HG02885 (cell line): ENCODE results near the gene AKAP8L.

Experiments
- ATAC-seq: cut with Tn5 transposase; IDR thresholded peaks from one replicate; pipeline ENCODE4 v1.9.1; 2021; ENCODE audit warnings: mild to moderate bottlenecking; ENCODE audit not compliant: unreplicated experiment, poor library complexity

AKAP8L gene

GRCh38 chr19:15436012-15436825 is 17.4 kb upstream of the AKAP8L start:
- no peak for ATAC-seq

DNA sequence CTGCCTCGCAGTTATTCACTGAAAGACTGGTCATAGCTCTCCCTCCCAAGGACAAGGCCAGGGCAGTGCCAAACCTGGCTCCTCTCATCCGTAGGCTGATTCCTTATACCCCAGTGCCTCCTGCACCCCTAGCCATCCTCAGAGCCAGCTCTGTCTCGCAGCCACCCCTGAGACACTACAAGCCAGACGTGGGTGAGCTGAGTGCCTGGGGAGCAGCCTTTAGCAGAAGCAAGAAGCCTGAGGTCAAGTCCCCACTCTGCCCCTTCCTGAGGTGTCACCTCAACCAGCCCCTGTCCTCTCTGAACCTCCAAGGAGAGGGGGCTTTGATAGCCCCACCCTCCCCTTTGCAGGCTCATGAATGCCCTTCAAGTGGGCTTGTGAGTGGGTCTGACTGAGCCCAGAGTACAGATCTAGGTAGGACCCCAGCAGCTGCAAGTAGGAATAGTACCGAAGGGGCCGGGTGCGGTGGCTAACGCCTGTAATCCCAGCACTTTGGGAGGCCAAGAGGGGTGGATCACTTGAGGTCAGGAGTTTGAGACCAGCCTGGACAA is 14.8 kb upstream of the AKAP8L start:
- no peak for ATAC-seq

DNA sequence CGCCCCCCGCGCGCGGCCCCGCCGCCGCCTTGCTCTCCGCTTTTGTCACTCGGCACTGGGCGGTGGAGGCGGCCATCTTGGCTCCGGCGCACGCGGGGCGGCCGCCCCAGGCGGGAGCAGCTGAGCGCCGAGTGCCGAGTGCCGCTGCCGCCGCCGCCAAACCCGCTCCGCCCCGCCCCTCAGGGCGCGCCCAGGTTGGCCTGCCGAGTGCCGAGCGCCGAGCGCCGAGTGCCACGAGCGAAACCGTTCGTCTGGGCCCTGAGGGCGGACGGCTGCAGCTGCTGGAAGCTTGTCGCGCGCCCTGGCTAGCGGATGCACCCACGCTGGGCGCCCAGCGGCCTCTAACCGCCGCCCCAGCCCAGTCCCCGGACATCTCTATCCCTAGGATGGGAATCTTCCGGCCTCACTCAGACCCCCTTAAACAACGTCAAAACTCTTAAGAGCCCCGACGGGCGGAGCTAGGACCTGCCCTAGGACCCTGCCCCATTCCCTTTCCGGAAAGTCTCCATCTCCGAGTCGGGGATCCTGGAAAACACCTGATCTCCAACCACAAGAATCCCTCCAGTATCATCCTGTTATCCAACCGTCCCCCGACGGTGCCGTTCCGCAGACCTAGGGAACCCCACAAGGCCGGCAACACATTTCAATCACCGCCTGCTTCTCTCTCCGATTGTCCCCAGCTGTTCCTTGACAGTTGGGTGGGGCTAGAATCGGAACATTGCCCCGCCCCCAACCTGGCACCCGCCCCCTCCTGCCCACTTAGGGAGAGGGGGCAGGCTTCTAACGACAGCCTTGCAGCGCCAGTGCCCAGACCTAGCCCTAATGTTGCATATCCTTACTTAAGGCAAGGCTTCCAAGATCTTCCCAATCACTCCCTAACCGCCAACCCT is 14.1 kb upstream of the AKAP8L start:
- peak; percentile 84 for ATAC-seq

- peak; percentile 11 for ATAC-seq
Measured at GRCh38 chr19:15432018-15432494, 13.3 kb upstream of the AKAP8L start.

GRCh38 chr19:15431396-15432017 is 12.7 kb upstream of the AKAP8L start:
- no peak for ATAC-seq

DNA sequence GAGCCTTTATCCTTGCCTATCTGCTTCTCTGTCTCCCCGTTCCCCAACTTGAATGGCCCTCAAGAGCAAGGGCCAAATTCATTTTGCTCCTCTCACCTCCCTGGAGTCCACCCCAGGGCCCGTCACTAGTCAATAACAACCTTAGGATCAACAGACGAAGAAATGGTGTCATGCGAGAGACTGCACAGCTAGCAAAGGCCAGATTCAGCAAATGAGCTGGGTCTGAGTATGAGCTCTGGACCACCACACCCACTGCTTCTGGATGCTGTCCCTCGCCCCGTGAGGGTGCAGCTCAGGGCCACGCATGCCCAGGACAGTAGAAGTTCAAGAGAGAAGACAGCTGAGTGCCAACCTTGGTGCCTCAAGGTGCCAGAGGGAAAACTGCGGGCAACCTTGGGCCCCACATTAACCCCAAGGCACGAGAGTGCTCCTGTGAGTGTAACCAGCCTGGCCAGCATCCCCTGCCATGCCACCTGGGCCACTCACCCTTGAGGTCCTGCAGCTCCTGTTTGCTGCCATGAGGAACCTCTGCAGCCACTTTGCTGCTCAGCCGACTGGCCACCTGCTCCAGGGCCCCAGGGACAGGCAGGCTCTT is 11.8 kb upstream of the AKAP8L start:
- ATAC-seq = no peak

DNA sequence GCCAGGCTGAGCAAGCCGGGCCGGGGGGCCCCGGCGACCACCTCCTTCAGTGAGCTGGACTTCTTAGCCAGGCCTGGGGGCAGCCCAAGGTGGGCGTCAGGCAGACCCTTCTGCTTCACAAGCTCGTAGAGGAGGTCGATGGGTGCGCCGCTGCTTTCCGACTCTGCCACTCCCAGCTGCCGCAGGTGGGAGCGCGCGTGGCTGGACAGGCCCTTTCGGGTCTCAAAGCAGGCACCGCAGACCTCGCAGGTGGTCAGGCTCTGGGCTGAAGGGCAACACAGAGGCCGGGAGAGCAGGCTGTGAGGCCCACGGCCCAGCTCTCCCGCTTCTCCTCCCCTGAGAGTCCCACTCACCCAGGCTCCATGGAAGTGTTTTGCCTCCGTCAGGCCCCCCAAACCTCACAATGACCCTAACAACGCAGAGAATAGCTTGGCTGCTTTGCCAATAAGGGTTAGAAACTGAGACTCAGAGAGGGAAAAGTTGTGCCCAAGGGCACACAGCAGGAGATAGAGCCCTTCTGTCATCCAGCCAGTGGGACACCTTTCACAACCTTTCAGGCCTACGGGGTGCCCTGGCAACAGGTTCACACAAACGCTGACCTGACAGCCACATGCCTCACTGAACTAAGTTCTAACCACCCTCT is 11.2 kb upstream of the AKAP8L start:
- ATAC-seq = no peak

DNA sequence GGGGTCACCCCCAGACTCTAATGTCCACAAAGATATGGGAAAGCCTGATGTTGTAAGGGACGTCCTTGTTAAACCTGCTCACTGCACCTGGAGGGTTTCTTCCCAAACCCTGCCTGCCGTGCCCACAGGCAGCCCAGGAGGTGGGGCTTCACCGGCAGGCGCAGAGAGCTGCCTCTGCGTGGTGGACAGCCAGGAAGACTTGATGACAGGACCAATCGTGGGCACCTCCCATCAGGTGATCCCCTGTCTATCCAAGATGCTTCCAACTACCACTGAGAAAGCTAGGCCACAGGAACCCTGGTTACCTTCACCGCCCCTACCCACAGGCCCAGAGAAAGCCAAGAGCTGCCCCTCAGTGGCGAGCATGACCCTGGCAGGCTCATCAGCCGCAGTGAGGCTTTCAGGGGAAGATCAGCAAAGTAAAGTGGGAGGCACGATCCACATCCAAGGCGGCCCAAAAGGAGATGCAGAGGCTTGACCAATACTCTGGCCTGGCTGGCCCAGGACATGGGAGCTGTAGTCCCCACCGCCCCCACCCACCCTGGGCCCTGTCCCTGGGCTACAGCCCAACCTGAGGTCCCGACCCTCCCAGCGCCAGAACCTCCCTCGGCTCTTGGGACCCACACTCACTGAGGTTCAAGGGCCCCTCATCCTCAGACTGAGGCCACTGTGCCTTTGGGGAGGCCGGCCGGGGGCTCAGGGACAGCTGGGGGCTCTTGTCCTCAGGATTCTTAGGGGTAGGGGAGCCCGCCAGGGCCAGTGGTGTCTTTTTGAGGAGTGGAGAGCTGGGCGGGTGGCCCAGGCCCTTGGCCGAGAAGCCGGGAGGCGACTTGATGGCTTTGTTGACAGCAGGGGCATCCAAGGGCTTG is 10.4 kb upstream of the AKAP8L start:
- ATAC-seq = no peak

DNA sequence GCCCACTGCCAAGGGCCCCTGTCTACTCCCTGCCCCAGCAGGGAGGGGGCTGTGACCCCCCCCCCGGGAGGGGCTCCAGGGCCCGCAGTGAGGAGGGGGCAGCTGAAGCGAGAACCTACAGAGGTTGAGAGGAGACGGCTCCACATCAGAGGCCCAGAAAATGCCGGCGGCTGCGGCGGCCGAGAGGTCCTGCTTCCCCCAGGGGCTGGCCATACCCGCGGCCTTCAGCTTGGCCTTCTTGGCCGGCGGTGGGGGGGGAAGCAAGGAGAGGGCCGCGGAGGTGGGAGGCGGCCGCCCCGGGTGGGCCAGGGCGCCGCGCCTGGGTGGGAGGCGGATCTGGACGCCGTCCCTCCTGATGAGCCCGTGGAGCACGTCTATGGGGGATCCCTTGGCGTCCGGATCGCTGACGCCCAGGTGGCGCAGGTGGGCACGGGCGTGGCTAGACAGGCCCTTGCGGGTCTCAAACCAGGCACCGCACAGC is 9.2 kb upstream of the AKAP8L start:
- ATAC-seq = no peak

- ATAC-seq = no peak
Measured at GRCh38 chr19:15427350-15427700, 8.5 kb upstream of the AKAP8L start.

DNA sequence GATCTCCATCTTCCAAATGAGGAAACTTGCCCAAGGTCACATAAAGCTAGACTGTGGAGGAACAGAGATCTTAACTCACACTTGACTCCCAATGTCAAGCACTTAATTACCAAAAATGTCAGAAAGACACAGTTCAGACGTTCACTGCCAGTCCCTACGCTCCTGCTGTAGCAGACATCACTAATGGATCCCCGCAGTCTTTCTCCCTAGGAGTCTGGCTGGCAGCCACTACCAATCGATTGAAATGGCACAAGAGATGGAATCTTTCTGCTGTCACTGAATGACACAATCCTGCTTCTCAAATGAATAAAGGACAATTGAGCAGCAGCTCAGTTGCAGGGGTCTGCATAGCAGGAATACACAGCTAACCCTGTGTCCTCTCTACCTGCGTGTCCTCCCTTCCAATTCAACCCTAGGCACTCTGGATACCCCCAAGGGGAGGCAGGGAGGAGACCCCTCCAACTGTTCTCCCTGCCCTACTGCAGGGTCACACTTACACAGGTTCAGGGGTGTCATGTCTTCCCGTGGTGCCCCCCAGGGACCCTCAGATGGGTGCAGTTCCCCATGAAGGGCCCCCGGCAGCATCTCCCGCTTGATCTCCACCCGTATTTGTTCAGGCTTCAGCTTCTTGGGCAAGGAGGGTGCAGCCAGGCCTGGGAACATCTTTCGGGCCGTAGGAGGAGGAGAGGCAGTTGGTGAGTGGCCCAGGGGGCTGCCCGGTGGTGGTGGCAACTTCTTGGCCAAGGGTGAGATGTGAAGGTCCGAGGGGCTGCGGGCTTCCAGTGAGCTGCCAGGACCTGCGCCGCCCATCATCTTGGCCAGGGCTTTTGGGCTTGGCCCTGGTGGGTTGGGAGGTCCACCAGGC is 7.9 kb upstream of the AKAP8L start:
- ATAC-seq = no peak

DNA sequence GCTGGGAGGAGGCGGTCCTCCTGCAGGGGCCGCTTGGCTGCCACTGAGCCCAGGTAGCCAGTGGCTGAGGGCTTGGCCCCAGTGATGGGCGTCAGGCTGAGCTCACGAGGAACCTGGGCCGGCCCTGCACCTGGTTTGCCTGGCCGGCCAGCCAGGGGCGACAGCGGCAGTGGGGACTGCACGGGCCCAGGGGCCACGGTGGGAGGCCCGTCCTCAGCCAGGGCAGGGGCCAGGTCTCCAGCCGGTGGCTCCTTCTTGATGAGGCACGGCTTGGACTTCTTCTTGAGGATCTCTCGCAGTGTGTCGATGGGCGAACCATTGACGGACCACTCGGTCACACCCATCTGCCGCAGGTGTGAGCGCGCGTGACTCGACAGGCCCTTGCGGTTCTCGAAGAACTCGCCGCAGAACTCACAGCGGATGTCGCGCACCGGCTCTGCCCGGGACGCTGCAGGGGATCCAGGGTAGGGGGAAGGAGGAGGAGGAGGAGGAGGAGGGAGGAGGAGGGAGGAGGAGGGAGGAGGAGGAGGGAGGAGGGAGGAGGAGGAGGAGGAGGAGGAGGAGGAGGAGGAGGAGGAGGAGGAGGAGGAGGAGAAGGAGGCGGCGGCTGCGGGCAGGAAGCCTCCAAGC is 6.6 kb upstream of the AKAP8L start:
- no peak for ATAC-seq

- no peak for ATAC-seq
Measured at GRCh38 chr19:15424692-15425272, 6.0 kb upstream of the AKAP8L start.

- ATAC-seq = no peak
Measured at GRCh38 chr19:15424121-15424520, 5.3 kb upstream of the AKAP8L start.

- ATAC-seq = no peak
Measured at GRCh38 chr19:15423130-15423529, 4.3 kb upstream of the AKAP8L start.

DNA sequence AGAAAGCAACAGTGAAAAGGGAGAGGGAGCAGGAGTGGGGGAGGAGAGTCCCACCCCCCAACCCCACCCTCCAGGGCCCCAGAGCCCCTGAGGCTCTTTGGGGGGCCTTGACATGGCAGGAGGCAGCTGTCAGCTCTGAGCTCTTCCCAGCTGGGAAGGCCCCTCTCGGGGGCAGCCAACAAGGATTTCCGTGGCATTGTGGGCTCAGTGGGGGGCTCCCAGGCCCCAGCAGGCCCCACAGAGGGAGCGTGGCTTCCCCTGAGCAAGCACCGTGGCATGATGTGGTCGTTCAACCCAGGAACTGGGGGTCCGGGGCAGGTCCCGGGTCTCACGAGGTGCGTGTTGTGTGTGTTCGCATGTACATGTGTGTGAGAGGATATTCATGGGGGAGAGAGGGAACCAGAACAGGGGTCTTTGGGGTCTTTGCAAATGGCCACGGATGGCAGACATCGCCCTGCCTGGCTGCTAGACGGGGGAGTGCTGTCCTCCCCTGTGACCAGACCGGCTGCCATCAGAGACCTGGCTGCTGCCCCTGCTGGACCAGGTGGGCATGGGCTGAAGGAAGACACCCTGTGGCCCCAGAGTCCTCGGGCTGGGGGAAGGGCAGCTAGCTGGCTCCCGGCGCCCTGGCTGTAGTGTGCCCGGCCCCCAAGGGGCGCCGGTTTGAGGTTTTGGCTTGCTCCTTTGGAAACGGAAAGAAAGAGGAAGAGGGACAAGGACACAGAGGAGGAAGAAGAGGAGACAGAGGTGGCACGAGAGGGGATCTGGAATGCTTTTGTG is 3.7 kb upstream of the AKAP8L start:
- no peak for ATAC-seq
